HG03064 (cell line): Measurements from ENCODE around the gene TMBIM1.
"Not testable (repeated sequence)": the region's sequence is repeated elsewhere in the genome, so short reads cannot be mapped to it uniquely, and the experiment has no call there.

ENCODE experiments used
- ATAC-seq: cut with Tn5 transposase; IDR thresholded peaks from one replicate; pipeline ENCODE4 v1.9.1; 2021; ENCODE audit warnings: low read depth; ENCODE audit not compliant: unreplicated experiment

TMBIM1 gene

GRCh38 chr2:218273214-218273907 lies 18.9 kb downstream of the TMBIM1 start:
- not testable (repeated sequence) for ATAC-seq

DNA sequence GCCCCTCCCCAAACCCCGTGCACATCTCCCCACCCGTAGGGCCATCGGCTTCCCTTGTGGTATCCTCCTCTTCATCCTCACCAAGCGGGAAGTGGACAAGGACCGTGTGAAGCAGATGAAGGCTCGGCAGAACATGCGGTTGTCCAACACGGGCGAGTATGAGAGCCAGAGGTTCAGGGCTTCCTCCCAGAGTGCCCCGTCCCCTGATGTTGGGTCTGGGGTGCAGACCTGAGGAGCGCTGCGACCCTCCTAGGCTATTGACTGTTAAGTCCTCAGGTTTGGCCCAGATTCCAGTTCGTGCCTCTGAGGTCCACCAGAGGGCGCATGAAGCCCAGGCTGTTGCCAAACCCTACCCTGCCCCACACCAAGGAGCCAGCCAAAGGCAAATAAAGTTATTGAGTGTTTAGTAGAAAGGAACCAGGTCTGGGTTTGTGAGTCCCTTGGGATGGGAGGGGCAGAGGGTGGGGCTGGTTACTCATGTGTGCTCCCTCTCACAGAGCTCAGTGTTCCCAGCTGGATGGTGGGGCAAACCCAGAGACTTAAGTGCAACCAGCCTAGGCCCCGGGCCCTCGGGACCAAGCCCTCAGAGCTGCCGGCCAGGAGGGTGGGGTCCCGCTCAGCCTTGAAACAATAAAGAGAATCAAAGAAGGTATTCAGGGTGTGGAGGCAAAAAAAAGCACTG lies 19.6 kb downstream of the TMBIM1 start:
- ATAC-seq = no peak

DNA sequence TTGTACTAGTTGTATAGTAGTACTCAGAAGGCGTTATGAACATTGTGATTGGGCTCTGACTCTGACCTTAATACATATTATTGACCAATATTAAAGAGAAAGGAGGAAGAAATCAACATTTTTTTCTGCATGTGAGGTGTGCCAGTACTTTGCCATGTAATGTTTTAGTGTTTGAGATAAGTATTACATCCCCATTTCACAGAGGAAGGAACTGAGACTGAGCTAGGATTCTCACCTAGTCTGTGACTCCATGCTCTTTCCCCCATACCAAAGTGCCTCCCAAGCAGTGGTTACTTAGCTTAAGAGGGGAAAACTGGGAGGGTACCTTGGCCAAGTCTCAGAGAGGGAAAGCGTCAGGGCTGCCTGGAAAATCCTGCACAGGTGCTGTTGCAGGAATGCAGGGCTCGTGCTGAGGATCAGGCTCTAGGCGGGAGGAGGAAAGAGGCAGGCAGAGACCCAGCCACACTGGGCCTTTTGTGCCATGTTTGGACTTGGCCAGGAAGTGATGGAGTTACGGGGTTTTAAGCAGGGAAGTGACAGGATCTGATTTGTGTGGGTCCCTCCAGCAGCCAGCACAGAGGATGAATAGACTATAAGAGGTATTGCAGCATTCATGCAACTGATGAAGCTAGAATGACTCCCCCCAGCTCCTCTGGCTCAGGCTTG lies 20.3 kb downstream of the TMBIM1 start:
- ATAC-seq = no peak

- ATAC-seq = no peak
These were observed 20.9 kb downstream of the TMBIM1 start for GRCh38 chr2:218271487-218271797.

- ATAC-seq = no peak
These were observed 21.4 kb downstream of the TMBIM1 start for GRCh38 chr2:218270721-218271486.

- ATAC-seq = peak; percentile 85
These were observed 22.2 kb downstream of the TMBIM1 start, which contains the start of the genes AAMP and PNKD for GRCh38 chr2:218269900-218270720. Gene AAMP (minus strand): TSS chr2:218270137. CDS start chr2:218270086, 51 bp downstream. Gene PNKD (plus strand): TSS chr2:218270519. CDS start chr2:218270536, 17 bp downstream.

DNA sequence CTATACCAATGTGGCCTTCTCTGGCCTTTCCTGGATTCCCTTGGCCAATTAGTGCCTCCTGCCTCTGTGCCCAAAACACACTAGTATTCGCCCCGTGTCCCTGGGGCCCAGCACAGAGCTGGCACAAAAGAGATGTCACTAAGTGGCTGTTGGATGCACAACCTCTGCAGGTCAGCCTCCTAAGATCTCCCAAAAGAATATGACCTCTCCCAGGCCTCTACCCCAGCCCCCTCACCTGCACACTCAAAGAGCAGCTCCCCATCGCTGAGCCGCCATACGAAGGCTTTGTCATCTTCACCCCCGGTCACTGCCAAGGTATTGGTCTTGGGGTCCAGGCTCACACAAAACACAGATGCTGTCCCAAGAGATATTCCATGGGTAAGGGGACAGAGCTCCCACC lies 25.0 kb downstream of the TMBIM1 start:
- ATAC-seq = no peak

GRCh38 chr2:218266316-218266979 lies 25.9 kb downstream of the TMBIM1 start:
- no peak for ATAC-seq

- ATAC-seq = no peak
These were observed 26.7 kb downstream of the TMBIM1 start for GRCh38 chr2:218265626-218266025.

GRCh38 chr2:218264773-218265561 lies 27.3 kb downstream of the TMBIM1 start:
- ATAC-seq = no peak

DNA sequence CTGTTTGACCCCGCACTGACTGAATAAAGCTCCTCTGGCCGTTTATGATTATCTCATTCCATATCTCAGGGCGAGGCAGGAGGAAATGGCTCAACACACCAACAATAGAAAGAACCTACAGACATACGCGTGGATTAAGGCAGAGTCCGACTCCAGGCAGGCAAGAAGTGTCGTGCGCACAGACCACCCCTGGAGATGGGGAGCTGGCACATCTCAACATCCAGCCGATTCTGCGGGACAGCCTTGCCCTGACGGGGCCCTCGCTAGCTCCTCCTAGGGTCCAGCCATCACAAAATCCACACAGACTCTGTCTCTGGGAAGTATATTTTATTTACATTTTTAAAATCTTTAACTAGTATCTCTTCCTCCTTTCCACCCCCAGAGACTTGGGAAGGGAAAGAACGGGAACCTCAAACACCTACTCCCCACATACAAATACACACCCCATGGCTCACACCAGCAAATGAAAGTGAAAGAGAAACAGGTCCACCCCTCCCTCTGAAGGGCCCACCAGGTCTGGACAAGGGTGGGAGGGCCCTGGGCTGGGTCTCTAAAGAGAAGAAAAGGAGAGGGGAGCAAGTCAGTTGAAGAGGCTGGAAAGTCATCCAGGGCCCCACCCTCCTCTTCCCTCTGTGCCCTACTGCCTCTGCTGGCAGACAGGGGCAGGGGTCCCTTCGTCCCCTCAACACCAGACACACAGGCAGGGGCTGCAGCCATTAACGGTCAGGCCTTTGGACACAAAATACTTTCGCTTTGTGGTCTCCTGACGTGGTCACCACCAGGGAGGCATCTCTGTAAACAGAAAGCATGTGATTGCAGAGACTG lies 28.3 kb downstream of the TMBIM1 start:
- no peak for ATAC-seq

GRCh38 chr2:218262631-218263586 lies 29.4 kb downstream of the TMBIM1 start:
- no peak for ATAC-seq

- no peak for ATAC-seq
These were observed 30.1 kb downstream of the TMBIM1 start for GRCh38 chr2:218262237-218262600.

DNA sequence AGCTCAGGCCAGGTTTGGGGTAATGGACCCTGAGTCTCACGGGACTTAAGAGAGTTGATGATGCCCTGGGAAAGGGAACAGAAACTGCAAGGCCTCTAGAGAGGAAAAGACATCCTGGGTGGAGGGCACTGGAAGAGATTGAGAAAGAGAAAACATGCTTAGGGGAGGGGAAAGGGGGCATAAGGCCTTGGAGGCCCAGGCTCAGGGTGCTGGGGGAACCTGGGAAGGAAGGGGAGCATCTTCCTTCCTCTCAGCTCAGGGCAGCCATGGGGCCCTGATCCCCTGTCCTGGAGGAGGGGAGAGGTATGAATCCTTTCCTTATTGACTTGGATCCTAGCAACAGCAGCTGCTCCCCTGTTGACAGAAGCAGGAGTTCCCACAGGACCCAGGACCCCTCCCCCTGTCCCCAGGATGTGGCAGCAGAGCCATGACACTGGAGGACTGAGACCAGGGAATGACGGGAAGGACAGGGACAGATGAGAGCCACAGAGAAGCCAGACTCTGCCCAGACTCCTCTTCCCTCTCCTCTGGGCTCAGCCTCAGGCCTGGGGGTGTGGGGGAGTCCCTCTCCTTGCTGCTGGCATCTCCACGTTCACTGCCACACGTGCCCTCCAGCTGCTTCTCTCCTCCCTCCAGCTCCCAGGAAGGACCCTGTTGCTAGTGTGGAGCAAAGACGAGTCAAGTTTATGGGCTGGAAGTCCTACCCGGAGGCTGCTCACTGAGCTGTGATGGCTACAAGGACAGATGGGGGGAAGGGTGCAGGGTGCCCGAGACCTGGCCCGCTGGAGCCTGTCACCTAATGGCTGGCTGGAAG lies 30.7 kb downstream of the TMBIM1 start:
- no peak for ATAC-seq

- no peak for ATAC-seq
These were observed 31.4 kb downstream of the TMBIM1 start, which contains the start of gene GPBAR1 for GRCh38 chr2:218260742-218261422. Gene GPBAR1 (plus strand): TSS chr2:218261015. CDS start chr2:218262725, 1,710 bp downstream.
